SK-N-SH (cell line): Measurements from ENCODE around the gene LSMEM2. TPM values are rescaled to one million over a fixed set of nuclear protein-coding genes. Genes with fewer than 3 reads are reported as not detected.

Source experiments
- CTCF ChIA-PET: fragments of 300-600, 350-600 bp; formaldehyde crosslinking; extraction: SDS; loops from one replicate; lab custom pipeline; 2021; lab: Yijun Ruan, JAX
- POLR2A ChIA-PET: fragments of 350-600 bp; sonication (Branson Sonifier 250); formaldehyde crosslinking; extraction: SDS; loops from one replicate; lab custom pipeline; 2020; ENCODE audit warnings: antibody characterized with exemption, inconsistent platforms; lab: Yijun Ruan, JAX
- DNase-seq: peaks from one replicate; pipeline ENCODE4 v3.0.0; 2012
- H2AFZ ChIP-seq: fragments of 200-600 bp; sonication (generic); 2 replicates; pipeline ENCODE4 v1.8.1; 2016; ENCODE audit warnings: antibody characterized with exemption, mild to moderate bottlenecking, low read depth
- H3F3A ChIP-seq: fragments of 200-600 bp; sonication (generic); replicated peaks from 2 replicates; pipeline ENCODE3; 2016; ENCODE audit warnings: antibody characterized with exemption, mild to moderate bottlenecking; ENCODE audit not compliant: insufficient read depth
- H3K27ac ChIP-seq, 2 experiments: fragments of 200-500 bp in 1 of 2; fragments of 200-600 bp in 1 of 2; sonication (Bioruptor generic) in 1 of 2; sonication (generic), shearing (Covaris generic) in 1 of 2; 2 replicates each; pipeline versions ENCODE4 v1.5.1 to v1.6.1; 2014 to 2016; ENCODE audit warnings: low read depth in 2 of 2, inconsistent platforms in 1 of 2, low read length in 1 of 2, mild to moderate bottlenecking in 1 of 2, mixed read lengths in 1 of 2
- H3K27me3 ChIP-seq: fragments of 200-600 bp; sonication (generic), shearing (Covaris generic); 2 replicates; pipeline ENCODE4 v1.6.1; 2016; ENCODE audit warnings: mixed run types; ENCODE audit not compliant: insufficient read depth
- H3K36me3 ChIP-seq, 2 experiments: fragments of 200-500 bp in 1 of 2; fragments of 200-600 bp in 1 of 2; sonication (Bioruptor generic) in 1 of 2; sonication (generic) in 1 of 2; replicated peaks in 1 of 2; 2 replicates each; pipeline versions ENCODE3 to v1.5.1; 2014 to 2016; ENCODE audit warnings: low read length in 1 of 2, mild to moderate bottlenecking in 1 of 2; ENCODE audit not compliant: insufficient read depth in 2 of 2, control insufficient read depth in 1 of 2
- H3K4me1 ChIP-seq, 2 experiments: fragments of 200-500 bp in 1 of 2; fragments of 200-600 bp in 1 of 2; sonication (Bioruptor generic) in 1 of 2; sonication (generic), shearing (Covaris generic) in 1 of 2; 2 replicates each; pipeline versions ENCODE4 v1.5.1 to v1.6.1; 2014 to 2016; ENCODE audit warnings: low read depth in 1 of 2, low read length in 1 of 2, mixed run types in 1 of 2; ENCODE audit not compliant: insufficient read depth in 2 of 2, control insufficient read depth in 1 of 2
- H3K4me2 ChIP-seq: fragments of 200-600 bp; sonication (generic), shearing (Covaris generic); 2 replicates; pipeline ENCODE4 v1.6.1; 2017; ENCODE audit warnings: mixed run types
- H3K4me3 ChIP-seq, 2 experiments: fragments of 200-500 bp in 1 of 2; fragments of 200-600 bp in 1 of 2; sonication (Bioruptor generic) in 1 of 2; sonication (generic), shearing (Covaris generic) in 1 of 2; 2 replicates each; pipeline versions ENCODE4 v1.5.1 to v1.8.1; 2014 to 2016; ENCODE audit warnings: low read depth in 2 of 2, inconsistent platforms in 1 of 2, low read length in 1 of 2, mild to moderate bottlenecking in 1 of 2, mixed read lengths in 1 of 2, moderate library complexity in 1 of 2
- H3K79me2 ChIP-seq: fragments of 200-600 bp; sonication (generic); 2 replicates; pipeline ENCODE4 v1.8.1; 2017; ENCODE audit warnings: mild to moderate bottlenecking; ENCODE audit not compliant: insufficient read depth
- H3K9ac ChIP-seq: fragments of 200-600 bp; sonication (generic); 2 replicates; pipeline ENCODE4 v1.6.1; 2017; ENCODE audit warnings: mixed run types
- H3K9me2 ChIP-seq: fragments of 200-600 bp; sonication (generic); 2 replicates; pipeline ENCODE4 v1.6.1; 2017; ENCODE audit warnings: mixed run types
- H3K9me3 ChIP-seq: fragments of 200-600 bp; sonication (generic); 2 replicates; pipeline ENCODE4 v1.6.1; 2017; ENCODE audit warnings: mixed run types, mild to moderate bottlenecking, moderate library complexity
- H4K20me1 ChIP-seq: fragments of 200-600 bp; sonication (generic); 2 replicates; pipeline ENCODE4 v1.6.1; 2017; ENCODE audit warnings: mild to moderate bottlenecking, mixed run types; ENCODE audit not compliant: insufficient read depth
- CHD2 ChIP-seq: fragments of 150-350 bp; IDR thresholded peaks from 2 replicates; pipeline ENCODE4 v1.6.1; 2018; ENCODE audit warnings: low read length; ENCODE audit not compliant: partially characterized antibody
- ELF1 ChIP-seq: IDR thresholded peaks from 2 replicates; pipeline ENCODE4 v1.4.0; 2012
- EP300 ChIP-seq, 2 experiments: IDR thresholded peaks; 2 replicates each; pipeline versions ENCODE4 v1.4.0 to v1.6.1; 2012; ENCODE audit warnings: borderline replicate concordance in 1 of 2, low read depth in 1 of 2, low read length in 1 of 2
- FOSL2 ChIP-seq: IDR thresholded peaks from 2 replicates; pipeline ENCODE4 v1.4.0; 2012; ENCODE audit warnings: low read depth, mild to moderate bottlenecking, moderate library complexity, borderline replicate concordance
- FOXJ3 ChIP-seq: sonication (generic); formaldehyde crosslinking; IDR thresholded peaks from 2 replicates; pipeline ENCODE4 v1.5.1; 2020; ENCODE audit warnings: mild to moderate bottlenecking, missing genetic modification reagents
- GABPA ChIP-seq: IDR thresholded peaks from 2 replicates; pipeline ENCODE4 v1.4.0; 2012; ENCODE audit warnings: low read depth, mild to moderate bottlenecking
- GATA2 ChIP-seq: sonication (generic); formaldehyde crosslinking; IDR thresholded peaks from 2 replicates; pipeline ENCODE4 v1.5.0; 2020; ENCODE audit warnings: mild to moderate bottlenecking, missing genetic modification reagents
- JUND ChIP-seq: IDR thresholded peaks from 2 replicates; pipeline ENCODE4 v1.4.0; 2012
- MEF2A ChIP-seq: IDR thresholded peaks from 2 replicates; pipeline ENCODE4 v1.4.0; 2012; ENCODE audit warnings: low read depth, borderline replicate concordance
- NFIC ChIP-seq: IDR thresholded peaks from 2 replicates; pipeline ENCODE4 v1.4.0; 2012; ENCODE audit warnings: borderline replicate concordance
- NRF1 ChIP-seq: IDR thresholded peaks from 2 replicates; pipeline ENCODE4 v1.6.1; 2012; ENCODE audit warnings: low read depth, mild to moderate bottlenecking, low read length
- RCOR1 ChIP-seq: fragments of 150-350 bp; IDR thresholded peaks from 2 replicates; pipeline ENCODE4 v1.6.1; 2017; ENCODE audit warnings: antibody characterized with exemption, low read length
- RFX5 ChIP-seq: IDR thresholded peaks from 2 replicates; pipeline ENCODE4 v1.6.1; 2012; ENCODE audit warnings: mild to moderate bottlenecking, improper control_type of control experiment, low read length
- SMC3 ChIP-seq: IDR thresholded peaks from 2 replicates; pipeline ENCODE4 v1.6.1; 2012; ENCODE audit warnings: low read depth, low read length, improper control_type of control experiment
- TCF12 ChIP-seq: IDR thresholded peaks from 2 replicates; pipeline ENCODE4 v1.4.0; 2012
- WGBS: methylation state at CpG from one replicate; pipeline ENCODE4 v1.1.6; 2017; ENCODE audit warnings: low lambda C conversion rate; 5-methylcytosine and 5-hydroxymethylcytosine counted together
- polyA plus RNA-seq, 3 experiments: library from polyadenylated mRNA; depleted of rRNA; stranded (reverse); fragments of >200 nt; gene quantifications; 2 replicates each; pipeline ENCODE4 v1.2.3, GENCODE V29; 2012
- TF ChIP-seq, protein P1 (sequence below): fragments of 150-350 bp; IDR thresholded peaks from 2 replicates; pipeline ENCODE4 v1.6.1; 2017; ENCODE audit warnings: antibody characterized with exemption, low read length, low read depth, borderline replicate concordance
- TF ChIP-seq, protein P2 (sequence below): IDR thresholded peaks from 2 replicates; pipeline ENCODE4 v1.4.0; 2012; ENCODE audit warnings: low read depth
- TF ChIP-seq, protein P3 (sequence below): fragments of 150-350 bp; IDR thresholded peaks from 2 replicates; pipeline ENCODE4 v1.6.1; 2016; ENCODE audit warnings: mild to moderate bottlenecking, low read depth, low read length
- TF ChIP-seq, protein P4 (sequence below): IDR thresholded peaks from 2 replicates; pipeline ENCODE4 v1.6.1; 2012; ENCODE audit warnings: mild to moderate bottlenecking, low read depth, low read length, moderate library complexity

The LSMEM2 gene
- polyA plus RNA-seq, 1 of the 3 experiments (the other 2 are of a cell fraction), result 0.03 TPM

DNA sequence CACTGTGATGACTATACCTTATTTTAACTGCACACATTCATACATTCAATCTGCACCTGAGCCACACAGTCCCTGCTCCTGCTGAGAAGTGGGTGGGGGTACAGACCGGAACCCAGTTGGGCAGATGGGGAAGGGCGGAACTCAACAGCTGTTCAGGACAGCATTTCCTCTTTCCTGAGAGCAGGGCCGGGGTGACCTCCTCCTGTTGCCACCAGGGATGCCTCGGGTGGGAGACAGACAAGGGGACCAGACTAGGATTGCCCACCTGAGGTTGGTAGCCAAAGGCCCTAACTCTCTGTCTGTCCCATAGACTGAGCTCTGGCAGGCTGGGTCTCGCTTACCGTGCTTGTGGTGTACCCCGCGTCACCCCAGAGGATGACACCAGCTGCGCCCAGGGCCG, 39.7 kb downstream of the LSMEM2 start:
- Histone ChIP-seq H3K9me3 (no peaks in the 10 kb centered on the region), H4K20me1 (no peaks in the 10 kb centered on the region), H3K4me3 (no peak overlapping the region), H2AFZ (no peak overlapping the region), H3K79me2 (peaks cover 39% of the 10 kb centered on the region), H3K27me3 (no peaks in the 10 kb centered on the region), H3K36me3 (peaks cover 15 to 30% of the 10 kb centered on the region in 2 experiments), H3F3A (peaks cover 9% of the 10 kb centered on the region), H3K9me2 (no peaks in the 10 kb centered on the region), H3K27ac (no peak overlapping the region), H3K4me2 (no peak overlapping the region; the same call in 1 of the 2 replicates), H3K9ac (no peak overlapping the region), H3K4me1 (peaks cover 0 to 37% of the 10 kb centered on the region in 2 experiments; a peak in 2 of 4 replicates)
- TF ChIP-seq GABPA (no peak), NFIC (no peak), RFX5 (no peak), EP300 (IDR thresholded peaks at IDR 0.05; ENCODE audit: borderline replicate concordance in 1 of 2, low read depth in 1 of 2, low read length in 1 of 2) (no peak), FOXJ3 (CRISPR knock-in tag) (no peak), GATA2 (CRISPR knock-in tag) (no peak)
- TF ChIP-seq, protein P1, sequence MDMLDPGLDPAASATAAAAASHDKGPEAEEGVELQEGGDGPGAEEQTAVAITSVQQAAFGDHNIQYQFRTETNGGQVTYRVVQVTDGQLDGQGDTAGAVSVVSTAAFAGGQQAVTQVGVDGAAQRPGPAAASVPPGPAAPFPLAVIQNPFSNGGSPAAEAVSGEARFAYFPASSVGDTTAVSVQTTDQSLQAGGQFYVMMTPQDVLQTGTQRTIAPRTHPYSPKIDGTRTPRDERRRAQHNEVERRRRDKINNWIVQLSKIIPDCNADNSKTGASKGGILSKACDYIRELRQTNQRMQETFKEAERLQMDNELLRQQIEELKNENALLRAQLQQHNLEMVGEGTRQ, result no peak
- ChIA-PET CTCF (interaction anchor here (1.1 to 5.9 kb wide), 5 partner anchors 10 to 126 kb away, joined by 3 to 45 read pairs (median 6); partner anchors contain the start of genes HYAL1, HYAL3, IFRD2 and NAA80), POLR2A (no interaction called here)
- DNase-seq, result no peak
- 94% methylated on average over 3 of the region's 10 CpGs for WGBS

DNA sequence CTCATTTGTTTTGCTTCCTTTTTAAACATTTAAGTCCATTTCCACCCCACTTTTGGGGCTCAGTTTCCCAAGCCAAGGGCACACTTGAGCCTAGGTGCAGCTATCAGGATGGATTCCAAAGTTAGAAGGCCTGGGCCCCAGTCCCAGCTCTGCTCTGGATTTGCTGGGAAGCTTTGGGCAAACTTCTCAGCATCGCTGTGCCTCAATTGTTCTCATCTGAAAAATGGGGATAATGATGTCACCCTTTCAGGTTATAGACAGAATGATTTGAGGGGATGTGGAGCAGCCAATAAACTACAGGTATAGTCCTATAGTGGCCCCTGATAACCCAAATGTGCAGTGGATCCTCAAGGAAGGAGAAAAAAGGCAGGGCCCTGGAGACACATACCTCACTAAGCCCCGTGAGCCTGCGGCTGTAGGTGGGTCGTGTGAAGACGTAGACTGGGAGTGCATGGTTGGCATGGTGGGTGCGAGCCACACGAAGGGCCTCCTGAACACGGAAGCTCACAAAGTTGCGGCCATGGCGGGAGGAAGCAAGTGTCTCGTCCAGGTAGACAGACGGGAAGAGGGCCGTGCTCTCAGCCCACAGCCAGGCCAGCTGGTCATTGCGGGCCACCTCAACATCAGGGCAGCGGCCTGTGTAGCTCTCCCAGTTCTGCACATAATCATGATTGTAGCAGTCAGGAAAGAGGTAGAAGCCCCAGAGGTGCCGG, 40.5 kb downstream of the LSMEM2 start:
- CTCF ChIA-PET, result interaction anchor here (0.8 to 6.0 kb wide), 7 partner anchors 9 to 127 kb away, joined by 3 to 60 read pairs (median 6); partner anchors contain the start of genes HYAL1, HYAL3, IFRD2 and NAA80
- POLR2A ChIA-PET, result no interaction called here
- H3K27ac ChIP-seq, result no peak overlapping the region; a peak in 1 of 4 replicates
- H3K9ac ChIP-seq, result no peak overlapping the region
- H3K4me1 ChIP-seq, result peaks cover 0 to 38% of the 10 kb centered on the region in 2 experiments; a peak in 2 of 4 replicates
- DNase-seq, result no peak
- H4K20me1 ChIP-seq, result no peaks in the 10 kb centered on the region
- H3F3A ChIP-seq, result peaks cover 8% of the 10 kb centered on the region
- H3K27me3 ChIP-seq, result no peaks in the 10 kb centered on the region
- H3K36me3 ChIP-seq, result peaks cover 15 to 32% of the 10 kb centered on the region in 2 experiments
- no peak overlapping the region for H2AFZ ChIP-seq
- H3K4me3 ChIP-seq, result no peak overlapping the region
- WGBS, result 99% methylated on average over 15 of the region's 16 CpGs
- H3K4me2 ChIP-seq, result peak overlapping the region; percentile 80; the same call in 1 of the 2 replicates
- H3K9me2 ChIP-seq, result no peaks in the 10 kb centered on the region
- H3K9me3 ChIP-seq, result no peaks in the 10 kb centered on the region
- H3K79me2 ChIP-seq, result peaks cover 39% of the 10 kb centered on the region
- TF ChIP-seq SMC3 (no peak), CHD2 (no peak), GABPA (no peak), ELF1 (no peak), NRF1 (no peak), FOSL2 (no peak), JUND (no peak), GATA2 (CRISPR knock-in tag) (no peak), RCOR1 (no peak), MEF2A (no peak), TCF12 (no peak)
- TF ChIP-seq, protein P2, sequence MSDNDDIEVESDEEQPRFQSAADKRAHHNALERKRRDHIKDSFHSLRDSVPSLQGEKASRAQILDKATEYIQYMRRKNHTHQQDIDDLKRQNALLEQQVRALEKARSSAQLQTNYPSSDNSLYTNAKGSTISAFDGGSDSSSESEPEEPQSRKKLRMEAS, result no peak
- TF ChIP-seq, protein P3, sequence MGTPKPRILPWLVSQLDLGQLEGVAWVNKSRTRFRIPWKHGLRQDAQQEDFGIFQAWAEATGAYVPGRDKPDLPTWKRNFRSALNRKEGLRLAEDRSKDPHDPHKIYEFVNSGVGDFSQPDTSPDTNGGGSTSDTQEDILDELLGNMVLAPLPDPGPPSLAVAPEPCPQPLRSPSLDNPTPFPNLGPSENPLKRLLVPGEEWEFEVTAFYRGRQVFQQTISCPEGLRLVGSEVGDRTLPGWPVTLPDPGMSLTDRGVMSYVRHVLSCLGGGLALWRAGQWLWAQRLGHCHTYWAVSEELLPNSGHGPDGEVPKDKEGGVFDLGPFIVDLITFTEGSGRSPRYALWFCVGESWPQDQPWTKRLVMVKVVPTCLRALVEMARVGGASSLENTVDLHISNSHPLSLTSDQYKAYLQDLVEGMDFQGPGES, result no peak
- TF ChIP-seq, protein P1, result no peak
- TF ChIP-seq, protein P4, sequence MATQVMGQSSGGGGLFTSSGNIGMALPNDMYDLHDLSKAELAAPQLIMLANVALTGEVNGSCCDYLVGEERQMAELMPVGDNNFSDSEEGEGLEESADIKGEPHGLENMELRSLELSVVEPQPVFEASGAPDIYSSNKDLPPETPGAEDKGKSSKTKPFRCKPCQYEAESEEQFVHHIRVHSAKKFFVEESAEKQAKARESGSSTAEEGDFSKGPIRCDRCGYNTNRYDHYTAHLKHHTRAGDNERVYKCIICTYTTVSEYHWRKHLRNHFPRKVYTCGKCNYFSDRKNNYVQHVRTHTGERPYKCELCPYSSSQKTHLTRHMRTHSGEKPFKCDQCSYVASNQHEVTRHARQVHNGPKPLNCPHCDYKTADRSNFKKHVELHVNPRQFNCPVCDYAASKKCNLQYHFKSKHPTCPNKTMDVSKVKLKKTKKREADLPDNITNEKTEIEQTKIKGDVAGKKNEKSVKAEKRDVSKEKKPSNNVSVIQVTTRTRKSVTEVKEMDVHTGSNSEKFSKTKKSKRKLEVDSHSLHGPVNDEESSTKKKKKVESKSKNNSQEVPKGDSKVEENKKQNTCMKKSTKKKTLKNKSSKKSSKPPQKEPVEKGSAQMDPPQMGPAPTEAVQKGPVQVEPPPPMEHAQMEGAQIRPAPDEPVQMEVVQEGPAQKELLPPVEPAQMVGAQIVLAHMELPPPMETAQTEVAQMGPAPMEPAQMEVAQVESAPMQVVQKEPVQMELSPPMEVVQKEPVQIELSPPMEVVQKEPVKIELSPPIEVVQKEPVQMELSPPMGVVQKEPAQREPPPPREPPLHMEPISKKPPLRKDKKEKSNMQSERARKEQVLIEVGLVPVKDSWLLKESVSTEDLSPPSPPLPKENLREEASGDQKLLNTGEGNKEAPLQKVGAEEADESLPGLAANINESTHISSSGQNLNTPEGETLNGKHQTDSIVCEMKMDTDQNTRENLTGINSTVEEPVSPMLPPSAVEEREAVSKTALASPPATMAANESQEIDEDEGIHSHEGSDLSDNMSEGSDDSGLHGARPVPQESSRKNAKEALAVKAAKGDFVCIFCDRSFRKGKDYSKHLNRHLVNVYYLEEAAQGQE, result no peak
